Hematopoietic multipotent progenitor cell treated with erythropoietin and hydrocortisone succinate and interleukin-3 and kit ligand, for 4 days (in vitro differentiated cells): Measurements from ENCODE around the gene HHAT.
"Not testable (repeated sequence)": the region's sequence is repeated elsewhere in the genome, so short reads cannot be mapped to it uniquely, and the experiment has no call there.

Experiments used
- DNase-seq: peaks from one replicate; pipeline ENCODE4 v3.0.0-alpha.2; 2015

HHAT gene

GRCh38 chr1:210655511-210655910 lies 326.8 kb downstream of the HHAT start:
- DNase-seq, result no peak

DNA sequence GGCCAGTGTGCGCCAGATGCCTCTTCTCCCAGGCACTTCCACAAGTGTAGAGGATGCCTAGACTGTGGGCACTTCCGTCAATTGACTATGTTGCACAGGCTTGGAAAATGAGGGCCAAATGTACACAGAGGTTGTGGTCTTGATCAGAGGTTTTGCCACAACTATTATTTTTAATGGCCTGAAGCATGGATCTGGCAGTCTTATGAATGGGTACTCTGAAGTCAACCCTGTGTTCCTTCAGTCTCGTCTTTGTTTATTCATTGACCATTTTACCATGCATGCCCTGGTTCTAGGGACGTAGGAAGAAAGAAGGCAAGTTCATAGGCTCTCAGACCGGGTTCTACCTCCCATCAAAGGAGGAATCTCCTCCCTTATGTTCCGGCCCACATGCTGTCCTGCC lies 329.1 kb downstream of the HHAT start:
- no peak for DNase-seq

- not testable (repeated sequence) for DNase-seq
Observed at GRCh38 chr1:210661520-210661919, 332.8 kb downstream of the HHAT start.

- no peak for DNase-seq
Observed at GRCh38 chr1:210662291-210663050, 333.8 kb downstream of the HHAT start.

DNA sequence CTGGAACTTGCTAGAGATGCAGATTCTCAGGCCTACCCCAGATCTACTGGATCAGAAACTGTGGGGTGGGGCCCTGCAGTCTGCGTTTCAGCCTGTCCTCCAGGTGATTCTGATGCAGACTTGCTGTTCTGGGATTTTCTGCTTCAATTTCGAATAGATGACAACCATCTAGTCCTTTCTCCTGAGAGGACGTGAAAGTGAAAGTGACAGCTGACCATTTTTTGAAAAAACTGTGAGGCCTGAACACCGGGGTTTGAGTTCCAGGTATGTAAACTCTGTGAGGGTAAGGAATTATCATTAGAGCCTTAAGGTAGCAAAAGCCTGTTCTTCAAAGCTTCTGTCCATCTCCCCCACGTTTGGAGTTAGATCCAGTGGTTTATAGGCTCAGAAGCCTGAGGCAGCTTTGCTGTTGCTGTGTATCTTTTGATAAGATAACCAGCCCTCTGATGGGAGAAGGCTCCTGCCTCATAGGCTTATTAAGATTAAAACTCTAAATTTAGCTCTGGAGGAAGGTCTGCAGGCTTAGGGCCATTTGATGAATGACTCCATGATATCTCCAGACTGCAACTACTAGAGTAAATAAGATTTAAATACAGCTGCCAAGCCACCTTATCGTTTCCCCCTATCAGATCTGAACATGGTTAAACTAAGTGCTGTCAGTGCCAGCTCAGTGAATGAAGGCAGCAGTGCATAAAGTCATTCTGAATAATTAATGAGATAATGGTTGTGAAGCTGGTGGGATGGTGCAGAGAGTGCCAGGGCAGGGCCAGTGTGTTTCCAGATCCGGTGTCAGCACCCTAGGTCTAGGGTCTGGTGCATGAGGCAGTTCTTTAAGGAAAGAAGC lies 335.2 kb downstream of the HHAT start:
- peak; percentile 34 for DNase-seq

DNA sequence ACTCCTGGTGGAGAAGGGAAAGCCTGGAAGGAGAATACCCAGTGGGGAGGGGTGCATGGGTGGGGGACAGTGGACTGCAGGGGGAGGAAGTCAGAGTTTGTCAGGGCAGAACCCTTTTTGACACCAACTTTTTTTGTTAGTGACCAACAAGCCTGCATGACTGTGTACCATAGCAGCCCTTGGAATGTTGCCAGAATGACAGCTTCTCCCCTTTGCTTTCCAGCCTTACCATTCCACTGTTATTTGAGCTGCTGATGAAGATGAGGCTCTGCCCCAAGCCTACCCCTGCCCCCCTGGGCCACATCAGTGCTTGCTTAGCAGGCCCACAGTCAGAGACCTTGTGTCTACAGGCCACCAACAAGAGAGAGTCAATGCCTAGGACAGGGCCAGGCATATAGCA lies 341.2 kb downstream of the HHAT start:
- no peak for DNase-seq

GRCh38 chr1:210674151-210674550 lies 345.4 kb downstream of the HHAT start:
- no peak for DNase-seq

- DNase-seq, result no peak
Observed at GRCh38 chr1:210676539-210676938, 347.8 kb downstream of the HHAT start.

GRCh38 chr1:210677533-210677932 lies 348.8 kb downstream of the HHAT start:
- no peak for DNase-seq

GRCh38 chr1:210678306-210678705 lies 349.6 kb downstream of the HHAT start:
- DNase-seq, result no peak

GRCh38 chr1:210681158-210681557 lies 352.5 kb downstream of the HHAT start:
- peak; percentile 85 for DNase-seq

DNA sequence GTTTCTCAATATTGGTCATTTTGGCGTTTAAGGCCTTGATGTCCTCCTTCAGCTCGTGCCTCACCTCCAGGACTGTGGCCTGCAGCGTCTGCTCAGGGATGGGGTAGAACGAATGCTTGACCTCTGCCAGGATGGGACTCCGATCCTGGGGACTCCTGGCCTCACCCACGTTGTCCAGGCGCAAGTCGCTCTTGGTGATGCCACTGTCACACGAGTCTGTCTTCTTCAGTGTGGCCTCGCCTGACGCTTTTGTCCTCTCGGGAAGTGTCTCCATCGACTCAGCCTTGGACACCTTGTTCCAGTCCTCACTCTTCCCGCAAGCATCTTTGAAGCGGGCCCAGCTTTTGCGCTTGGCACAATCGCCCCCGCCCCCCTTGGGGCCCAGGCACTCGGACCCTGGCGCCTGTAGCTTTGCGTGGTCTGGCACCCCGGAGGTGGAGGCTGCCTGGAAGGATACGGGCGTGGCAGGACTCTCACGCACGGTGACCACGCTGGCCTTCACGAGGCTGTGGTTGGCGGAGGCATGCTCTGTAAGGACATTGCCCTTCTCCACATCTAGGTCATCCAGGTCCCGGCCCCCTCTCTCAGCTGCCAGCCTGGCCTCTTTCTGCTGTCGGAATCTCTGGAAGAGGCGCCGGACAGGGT lies 354.8 kb downstream of the HHAT start:
- no peak for DNase-seq

- no peak for DNase-seq
Observed at GRCh38 chr1:210684466-210685294, 356.0 kb downstream of the HHAT start.

- no peak for DNase-seq
Observed at GRCh38 chr1:210685295-210685650, 356.6 kb downstream of the HHAT start.

DNA sequence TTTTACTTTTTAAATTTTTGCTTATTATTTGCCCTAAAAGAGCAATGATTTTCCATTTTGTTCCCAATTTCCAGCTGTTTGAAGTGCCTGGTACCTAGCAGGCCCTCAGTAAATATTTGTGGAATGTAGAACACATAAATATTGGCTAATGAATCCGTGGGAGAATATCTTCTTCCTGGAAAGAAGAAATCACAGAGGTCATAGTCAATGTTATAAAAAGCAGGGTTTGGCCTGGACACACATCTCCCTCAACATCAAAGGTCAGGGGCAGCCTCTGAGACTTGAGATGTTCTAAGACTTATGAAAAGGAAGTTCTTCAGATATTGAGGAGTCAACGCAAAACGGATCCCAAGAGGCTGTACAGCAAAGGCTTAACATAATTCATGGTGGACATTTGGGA lies 358.1 kb downstream of the HHAT start:
- DNase-seq, result no peak

DNA sequence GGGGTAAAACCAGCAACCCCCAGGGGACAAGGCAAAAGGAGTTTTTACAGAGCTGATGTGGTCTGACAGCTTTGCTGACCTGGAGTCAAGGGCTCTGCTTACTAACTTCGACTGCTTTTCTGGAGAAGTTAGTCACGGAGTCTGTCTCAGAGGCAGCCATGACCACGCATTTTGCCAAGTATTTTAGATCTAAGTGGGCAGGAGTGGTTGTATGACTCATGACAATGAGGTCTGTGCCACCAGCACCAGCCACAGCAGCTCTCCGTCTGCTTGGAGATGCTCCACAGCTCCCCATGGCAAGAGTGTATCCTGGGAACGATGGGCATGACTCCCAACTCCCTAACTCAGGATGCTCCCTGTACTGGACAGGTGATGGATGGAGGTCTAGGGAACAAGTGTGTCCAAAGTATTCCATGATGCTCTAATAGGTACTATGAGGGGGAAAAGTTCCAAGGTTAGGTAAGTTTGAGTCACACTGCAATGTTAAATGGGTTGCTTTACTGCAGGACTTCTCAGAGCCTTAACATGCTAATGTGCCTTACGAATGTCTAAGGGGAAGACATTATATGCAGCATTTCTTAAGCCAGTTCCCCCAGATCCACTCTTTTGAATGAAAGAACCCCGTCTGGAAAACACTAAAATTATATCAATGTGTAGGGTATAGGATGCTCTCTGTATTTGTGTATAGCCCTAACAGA lies 359.0 kb downstream of the HHAT start:
- no peak for DNase-seq

- DNase-seq, result no peak
Observed at GRCh38 chr1:210688512-210689234, 360.0 kb downstream of the HHAT start.

- DNase-seq, result no peak
Observed at GRCh38 chr1:210689826-210690225, 361.1 kb downstream of the HHAT start.

DNA sequence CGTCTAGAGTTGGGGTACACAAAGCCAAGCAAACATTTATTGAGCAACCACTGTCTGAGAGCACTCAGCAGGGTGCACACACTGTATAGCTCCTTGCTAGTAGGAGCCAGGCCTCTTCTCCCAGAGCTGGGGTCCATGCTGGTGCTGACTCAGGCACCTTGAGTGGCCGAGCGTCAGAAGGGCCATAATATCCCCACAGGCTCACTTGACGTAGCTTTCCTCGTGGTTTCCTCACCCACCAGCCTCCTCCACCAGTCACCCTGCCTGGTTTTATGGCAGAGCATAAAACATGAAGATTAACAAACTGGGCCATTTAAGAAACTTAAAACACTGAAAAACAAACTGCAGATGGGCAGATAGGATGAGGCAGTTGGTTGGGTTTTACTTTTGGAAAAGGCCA lies 361.5 kb downstream of the HHAT start:
- no peak for DNase-seq

DNA sequence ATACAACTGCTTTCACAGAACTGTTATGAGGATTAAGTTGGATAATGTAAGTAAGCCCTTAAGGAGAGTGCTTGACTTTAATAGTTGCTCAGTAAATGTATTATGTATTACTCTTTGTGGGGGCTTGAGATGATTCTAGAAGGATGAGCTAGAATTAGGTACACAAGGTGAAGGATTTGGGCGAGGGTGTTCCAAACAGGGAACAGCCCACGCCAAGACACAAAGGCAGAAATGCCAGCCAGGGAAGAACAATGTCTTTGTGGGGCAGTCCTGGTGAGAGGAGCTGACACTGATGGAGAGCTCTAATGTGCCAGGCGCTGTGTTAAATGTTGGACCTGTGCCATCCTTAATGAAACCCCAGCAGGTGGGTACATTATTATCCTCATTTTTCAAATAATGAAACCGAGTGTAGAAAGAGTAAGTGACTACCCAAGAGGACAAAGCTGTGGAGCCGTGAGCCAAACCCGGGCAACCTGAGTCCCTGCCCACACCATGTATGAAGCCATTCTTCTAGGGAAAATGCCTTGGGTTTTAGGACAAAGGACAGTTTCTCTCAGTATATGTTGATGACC lies 362.4 kb downstream of the HHAT start:
- no peak for DNase-seq

DNA sequence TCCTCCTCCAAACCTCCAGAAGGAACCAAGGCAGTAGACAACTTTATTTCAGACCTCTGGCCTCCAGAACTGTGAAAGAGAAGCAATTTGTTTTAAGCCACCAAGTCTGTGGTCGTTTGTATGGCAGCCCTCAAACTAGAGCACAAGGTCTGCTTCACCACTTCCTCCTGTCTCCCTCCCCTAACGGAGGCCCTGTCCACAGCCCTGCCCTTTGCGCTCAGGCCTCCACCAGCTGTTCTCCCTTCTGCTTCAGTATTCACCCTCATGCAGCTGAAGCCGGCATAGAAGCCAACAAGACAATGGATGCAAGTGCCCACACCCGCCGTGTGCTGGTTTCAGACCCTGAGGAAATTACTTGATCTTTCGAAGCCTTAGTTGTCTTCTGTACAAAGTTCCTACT lies 364.1 kb downstream of the HHAT start:
- DNase-seq, result peak; percentile 76
